K562 (cell line): ENCODE results near the gene DLST.

Experiments used
- EZH2 ChIP-seq: IDR thresholded peaks from 2 replicates; pipeline ENCODE4 v1.6.1; 2012; ENCODE audit warnings: low read depth, mild to moderate bottlenecking, inconsistent platforms, low read length, borderline replicate concordance
- GTF2A2 ChIP-seq: IDR thresholded peaks from 2 replicates; pipeline ENCODE4 v1.6.1; 2016; ENCODE audit warnings: mild to moderate bottlenecking, missing genetic modification characterization, missing compliant biosample characterization
- JUN ChIP-seq, 2 experiments: sonication (generic) in 1 of 2; formaldehyde crosslinking in 1 of 2; IDR thresholded peaks; 2 replicates each; pipeline versions ENCODE4 v1.6.1 to v1.8.0; 2012 to 2022; ENCODE audit warnings: borderline replicate concordance in 2 of 2, mild to moderate bottlenecking in 2 of 2, improper control_type of control experiment in 1 of 2, low read depth in 1 of 2, low read length in 1 of 2, missing genetic modification reagents in 1 of 2
- NONO ChIP-seq, 2 experiments: fragments of 200-400 bp in 1 of 2; fragments of 450-650 bp in 1 of 2; formaldehyde crosslinking in 1 of 2; IDR thresholded peaks; 2 replicates each; pipeline ENCODE4 v1.6.1; 2017; ENCODE audit warnings: low read depth in 2 of 2, mild to moderate bottlenecking in 2 of 2, moderate library complexity in 2 of 2, low read length in 1 of 2
- PHF8 ChIP-seq: fragments of 200-600 bp; sonication (generic); IDR thresholded peaks from 2 replicates; pipeline ENCODE4 v1.6.1; 2012; ENCODE audit warnings: mixed run types, mild to moderate bottlenecking, inconsistent platforms, low read length, moderate library complexity, borderline replicate concordance
- TF ChIP-seq, protein P1 (sequence below), 3 experiments: IDR thresholded peaks in 2 of 3; conservative IDR thresholded peaks in 1 of 3; 2 replicates each; pipeline ENCODE4 v1.5.1; 2011 to 2012; ENCODE audit warnings: low read length in 3 of 3, mild to moderate bottlenecking in 3 of 3, control low read depth in 2 of 3, improper control_type of control experiment in 1 of 3, inconsistent platforms in 1 of 3, low read depth in 1 of 3, mixed read lengths in 1 of 3, moderate library complexity in 1 of 3; ENCODE audit not compliant: insufficient read depth in 2 of 3
- TF ChIP-seq, protein P2 (sequence below), 2 experiments: fragments of 450-650 bp; formaldehyde crosslinking in 1 of 2; IDR thresholded peaks; 2 replicates each; pipeline versions ENCODE4 v1.4.0 to v1.6.1; 2014 to 2020; ENCODE audit warnings: mild to moderate bottlenecking in 2 of 2, borderline replicate concordance in 1 of 2, low read depth in 1 of 2
- TF ChIP-seq, protein P3 (sequence below): sonication (generic); formaldehyde crosslinking; IDR thresholded peaks from 2 replicates; pipeline ENCODE4 v1.8.1; 2022; ENCODE audit warnings: missing genetic modification reagents
- TF ChIP-seq, protein P4 (sequence below): fragments of 450-650 bp; formaldehyde crosslinking; IDR thresholded peaks from 2 replicates; pipeline ENCODE4 v1.4.0; 2022; ENCODE audit warnings: missing genetic modification characterization

DNA sequence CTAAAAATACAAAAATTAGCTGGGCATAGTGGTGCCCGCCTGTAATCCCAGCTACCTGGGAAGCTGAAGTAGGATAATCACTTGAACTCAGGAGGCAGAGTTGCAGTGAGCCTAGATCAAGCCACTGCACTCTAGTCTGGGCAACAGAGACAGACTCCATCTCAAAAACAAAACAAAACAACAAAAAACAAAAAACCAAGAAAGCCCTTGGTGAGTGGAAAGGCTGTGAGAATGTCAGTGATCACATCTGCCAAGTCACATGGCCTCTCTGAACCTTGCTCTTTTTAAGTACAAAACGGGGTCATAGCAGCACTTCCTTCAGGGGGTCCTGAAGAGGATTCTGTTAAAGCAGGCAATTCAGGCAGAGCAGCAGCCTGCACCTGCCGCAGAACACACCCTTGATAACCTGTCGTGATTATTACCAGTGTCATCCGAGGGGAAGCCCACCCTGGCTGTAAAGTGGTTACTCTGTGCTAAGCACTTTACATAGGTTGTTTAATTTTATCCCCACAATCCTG lies 31.7 kb downstream of the DLST start:
- TF ChIP-seq, protein P1, sequence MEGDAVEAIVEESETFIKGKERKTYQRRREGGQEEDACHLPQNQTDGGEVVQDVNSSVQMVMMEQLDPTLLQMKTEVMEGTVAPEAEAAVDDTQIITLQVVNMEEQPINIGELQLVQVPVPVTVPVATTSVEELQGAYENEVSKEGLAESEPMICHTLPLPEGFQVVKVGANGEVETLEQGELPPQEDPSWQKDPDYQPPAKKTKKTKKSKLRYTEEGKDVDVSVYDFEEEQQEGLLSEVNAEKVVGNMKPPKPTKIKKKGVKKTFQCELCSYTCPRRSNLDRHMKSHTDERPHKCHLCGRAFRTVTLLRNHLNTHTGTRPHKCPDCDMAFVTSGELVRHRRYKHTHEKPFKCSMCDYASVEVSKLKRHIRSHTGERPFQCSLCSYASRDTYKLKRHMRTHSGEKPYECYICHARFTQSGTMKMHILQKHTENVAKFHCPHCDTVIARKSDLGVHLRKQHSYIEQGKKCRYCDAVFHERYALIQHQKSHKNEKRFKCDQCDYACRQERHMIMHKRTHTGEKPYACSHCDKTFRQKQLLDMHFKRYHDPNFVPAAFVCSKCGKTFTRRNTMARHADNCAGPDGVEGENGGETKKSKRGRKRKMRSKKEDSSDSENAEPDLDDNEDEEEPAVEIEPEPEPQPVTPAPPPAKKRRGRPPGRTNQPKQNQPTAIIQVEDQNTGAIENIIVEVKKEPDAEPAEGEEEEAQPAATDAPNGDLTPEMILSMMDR (IDR thresholded peaks at IDR 0.05 in 2 of 3, conservative IDR thresholded peaks at IDR 0.05 in 1 of 3; ENCODE audit: insufficient read depth in 2 of 3, low read depth in 1 of 3, low read length in 3 of 3) = no peak
- TF ChIP-seq NONO (IDR thresholded peaks at IDR 0.05; ENCODE audit: low read depth in 2 of 2, low read length in 1 of 2) = no peak
- TF ChIP-seq, protein P2, sequence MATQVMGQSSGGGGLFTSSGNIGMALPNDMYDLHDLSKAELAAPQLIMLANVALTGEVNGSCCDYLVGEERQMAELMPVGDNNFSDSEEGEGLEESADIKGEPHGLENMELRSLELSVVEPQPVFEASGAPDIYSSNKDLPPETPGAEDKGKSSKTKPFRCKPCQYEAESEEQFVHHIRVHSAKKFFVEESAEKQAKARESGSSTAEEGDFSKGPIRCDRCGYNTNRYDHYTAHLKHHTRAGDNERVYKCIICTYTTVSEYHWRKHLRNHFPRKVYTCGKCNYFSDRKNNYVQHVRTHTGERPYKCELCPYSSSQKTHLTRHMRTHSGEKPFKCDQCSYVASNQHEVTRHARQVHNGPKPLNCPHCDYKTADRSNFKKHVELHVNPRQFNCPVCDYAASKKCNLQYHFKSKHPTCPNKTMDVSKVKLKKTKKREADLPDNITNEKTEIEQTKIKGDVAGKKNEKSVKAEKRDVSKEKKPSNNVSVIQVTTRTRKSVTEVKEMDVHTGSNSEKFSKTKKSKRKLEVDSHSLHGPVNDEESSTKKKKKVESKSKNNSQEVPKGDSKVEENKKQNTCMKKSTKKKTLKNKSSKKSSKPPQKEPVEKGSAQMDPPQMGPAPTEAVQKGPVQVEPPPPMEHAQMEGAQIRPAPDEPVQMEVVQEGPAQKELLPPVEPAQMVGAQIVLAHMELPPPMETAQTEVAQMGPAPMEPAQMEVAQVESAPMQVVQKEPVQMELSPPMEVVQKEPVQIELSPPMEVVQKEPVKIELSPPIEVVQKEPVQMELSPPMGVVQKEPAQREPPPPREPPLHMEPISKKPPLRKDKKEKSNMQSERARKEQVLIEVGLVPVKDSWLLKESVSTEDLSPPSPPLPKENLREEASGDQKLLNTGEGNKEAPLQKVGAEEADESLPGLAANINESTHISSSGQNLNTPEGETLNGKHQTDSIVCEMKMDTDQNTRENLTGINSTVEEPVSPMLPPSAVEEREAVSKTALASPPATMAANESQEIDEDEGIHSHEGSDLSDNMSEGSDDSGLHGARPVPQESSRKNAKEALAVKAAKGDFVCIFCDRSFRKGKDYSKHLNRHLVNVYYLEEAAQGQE (IDR thresholded peaks at IDR 0.05; ENCODE audit: borderline replicate concordance) = no peak
- TF ChIP-seq, protein P2 (CRISPR knock-in tag; IDR thresholded peaks at IDR 0.05; ENCODE audit: low read depth) = no peak
- TF ChIP-seq GTF2A2 (tag) = no peak
- no peak for TF ChIP-seq JUN (IDR thresholded peaks at IDR 0.05; ENCODE audit: borderline replicate concordance, low read depth, low read length)
- TF ChIP-seq JUN (CRISPR knock-in tag; IDR thresholded peaks at IDR 0.05; ENCODE audit: borderline replicate concordance) = no peak
- TF ChIP-seq, protein P3, sequence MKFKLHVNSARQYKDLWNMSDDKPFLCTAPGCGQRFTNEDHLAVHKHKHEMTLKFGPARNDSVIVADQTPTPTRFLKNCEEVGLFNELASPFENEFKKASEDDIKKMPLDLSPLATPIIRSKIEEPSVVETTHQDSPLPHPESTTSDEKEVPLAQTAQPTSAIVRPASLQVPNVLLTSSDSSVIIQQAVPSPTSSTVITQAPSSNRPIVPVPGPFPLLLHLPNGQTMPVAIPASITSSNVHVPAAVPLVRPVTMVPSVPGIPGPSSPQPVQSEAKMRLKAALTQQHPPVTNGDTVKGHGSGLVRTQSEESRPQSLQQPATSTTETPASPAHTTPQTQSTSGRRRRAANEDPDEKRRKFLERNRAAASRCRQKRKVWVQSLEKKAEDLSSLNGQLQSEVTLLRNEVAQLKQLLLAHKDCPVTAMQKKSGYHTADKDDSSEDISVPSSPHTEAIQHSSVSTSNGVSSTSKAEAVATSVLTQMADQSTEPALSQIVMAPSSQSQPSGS (CRISPR knock-in tag) = no peak
- TF ChIP-seq PHF8 = no peak
- TF ChIP-seq EZH2 = no peak
- TF ChIP-seq, protein P4, sequence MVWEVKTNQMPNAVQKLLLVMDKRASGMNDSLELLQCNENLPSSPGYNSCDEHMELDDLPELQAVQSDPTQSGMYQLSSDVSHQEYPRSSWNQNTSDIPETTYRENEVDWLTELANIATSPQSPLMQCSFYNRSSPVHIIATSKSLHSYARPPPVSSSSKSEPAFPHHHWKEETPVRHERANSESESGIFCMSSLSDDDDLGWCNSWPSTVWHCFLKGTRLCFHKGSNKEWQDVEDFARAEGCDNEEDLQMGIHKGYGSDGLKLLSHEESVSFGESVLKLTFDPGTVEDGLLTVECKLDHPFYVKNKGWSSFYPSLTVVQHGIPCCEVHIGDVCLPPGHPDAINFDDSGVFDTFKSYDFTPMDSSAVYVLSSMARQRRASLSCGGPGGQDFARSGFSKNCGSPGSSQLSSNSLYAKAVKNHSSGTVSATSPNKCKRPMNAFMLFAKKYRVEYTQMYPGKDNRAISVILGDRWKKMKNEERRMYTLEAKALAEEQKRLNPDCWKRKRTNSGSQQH = no peak
